ENCODE measurements around the gene SYT14.

Gene SYT14

GRCh38 chr1:210061992-210062391 is 124.0 kb downstream of the SYT14 start:
- Histone ChIP-seq H3K9ac (ENCODE audit: low read length) (no peak overlapping the region), H3K9me3 (replicated peaks; ENCODE audit: insufficient read depth, low read length) (no peaks in the 10 kb centered on the region), H3K4me1 (ENCODE audit: low read length) (no peaks in the 10 kb centered on the region), H3F3A (ENCODE audit: insufficient read depth, low read length) (no peaks in the 10 kb centered on the region), H3K36me3 (replicated peaks; ENCODE audit: insufficient read depth, low read length) (no peaks in the 10 kb centered on the region), H3K27me3 (replicated peaks; ENCODE audit: insufficient read depth, low read length) (no peaks in the 10 kb centered on the region), H2AFZ (ENCODE audit: low read length) (no peak overlapping the region), H4K20me1 (ENCODE audit: insufficient read depth, low read length) (no peaks in the 10 kb centered on the region), H3K4me2 (ENCODE audit: low read depth, low read length) (no peak overlapping the region), H3K79me2 (ENCODE audit: low read length) (no peaks in the 10 kb centered on the region), H3K27ac (ENCODE audit: low read length) (no peak overlapping the region), H3K4me3 (ENCODE audit: low read length) (no peak overlapping the region), H3K9me2 (replicated peaks; ENCODE audit: insufficient read depth, low read length) (no peaks in the 10 kb centered on the region)
- no peak for TF ChIP-seq EZH2 (optimal IDR thresholded peaks at IDR 0.05; ENCODE audit: low read depth, low read length)
- no peak for TF ChIP-seq EZH2phosphoT487 (IDR thresholded peaks at IDR 0.05; ENCODE audit: low read length)
- TF ChIP-seq, protein P1, sequence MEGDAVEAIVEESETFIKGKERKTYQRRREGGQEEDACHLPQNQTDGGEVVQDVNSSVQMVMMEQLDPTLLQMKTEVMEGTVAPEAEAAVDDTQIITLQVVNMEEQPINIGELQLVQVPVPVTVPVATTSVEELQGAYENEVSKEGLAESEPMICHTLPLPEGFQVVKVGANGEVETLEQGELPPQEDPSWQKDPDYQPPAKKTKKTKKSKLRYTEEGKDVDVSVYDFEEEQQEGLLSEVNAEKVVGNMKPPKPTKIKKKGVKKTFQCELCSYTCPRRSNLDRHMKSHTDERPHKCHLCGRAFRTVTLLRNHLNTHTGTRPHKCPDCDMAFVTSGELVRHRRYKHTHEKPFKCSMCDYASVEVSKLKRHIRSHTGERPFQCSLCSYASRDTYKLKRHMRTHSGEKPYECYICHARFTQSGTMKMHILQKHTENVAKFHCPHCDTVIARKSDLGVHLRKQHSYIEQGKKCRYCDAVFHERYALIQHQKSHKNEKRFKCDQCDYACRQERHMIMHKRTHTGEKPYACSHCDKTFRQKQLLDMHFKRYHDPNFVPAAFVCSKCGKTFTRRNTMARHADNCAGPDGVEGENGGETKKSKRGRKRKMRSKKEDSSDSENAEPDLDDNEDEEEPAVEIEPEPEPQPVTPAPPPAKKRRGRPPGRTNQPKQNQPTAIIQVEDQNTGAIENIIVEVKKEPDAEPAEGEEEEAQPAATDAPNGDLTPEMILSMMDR (IDR thresholded peaks at IDR 0.05; ENCODE audit: low read length), result no peak
- DNase-seq, result no peak

DNA sequence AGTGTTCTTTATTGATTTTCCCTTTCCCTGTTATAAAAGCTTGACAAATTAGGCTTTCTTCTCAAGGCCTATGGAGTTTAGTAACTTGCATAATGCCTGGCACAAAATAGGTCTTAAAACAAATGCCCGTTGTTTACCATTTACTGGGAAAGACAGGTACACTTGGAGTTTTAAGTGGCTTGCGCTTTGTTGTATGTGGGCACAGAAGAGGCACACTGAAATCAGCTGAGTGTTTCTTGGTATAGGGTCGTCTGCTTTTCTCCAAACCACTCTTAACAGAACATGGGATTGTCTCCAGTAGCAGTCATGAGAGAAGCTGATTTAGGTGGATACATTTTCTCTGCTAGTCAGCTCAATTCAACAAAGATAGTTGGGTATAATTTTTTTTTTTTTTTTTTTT is 132.5 kb downstream of the SYT14 start:
- no peaks in the 10 kb centered on the region for H3K9me2 ChIP-seq (replicated peaks; ENCODE audit: insufficient read depth, low read length)
- no peaks in the 10 kb centered on the region for H3K4me1 ChIP-seq (ENCODE audit: low read length)
- no peak overlapping the region for H3K4me2 ChIP-seq (ENCODE audit: low read depth, low read length)
- H3K9ac ChIP-seq (ENCODE audit: low read length), result no peak overlapping the region
- no peaks in the 10 kb centered on the region for H3F3A ChIP-seq (ENCODE audit: insufficient read depth, low read length)
- H3K79me2 ChIP-seq (ENCODE audit: low read length), result no peaks in the 10 kb centered on the region
- TF ChIP-seq EZH2 (optimal IDR thresholded peaks at IDR 0.05; ENCODE audit: low read depth, low read length) (no peak), EZH2phosphoT487 (IDR thresholded peaks at IDR 0.05; ENCODE audit: low read length) (no peak)
- TF ChIP-seq, protein P1 (IDR thresholded peaks at IDR 0.05; ENCODE audit: low read length), result no peak
- no peak overlapping the region for H3K27ac ChIP-seq (ENCODE audit: low read length)
- no peaks in the 10 kb centered on the region for H3K27me3 ChIP-seq (replicated peaks; ENCODE audit: insufficient read depth, low read length)
- H4K20me1 ChIP-seq (ENCODE audit: insufficient read depth, low read length), result no peaks in the 10 kb centered on the region
- no peaks in the 10 kb centered on the region for H3K9me3 ChIP-seq (replicated peaks; ENCODE audit: insufficient read depth, low read length)
- DNase-seq, result no peak
- no peak overlapping the region for H3K4me3 ChIP-seq (ENCODE audit: low read length)
- no peak overlapping the region for H2AFZ ChIP-seq (ENCODE audit: low read length)
- H3K36me3 ChIP-seq (replicated peaks; ENCODE audit: insufficient read depth, low read length), result no peaks in the 10 kb centered on the region

DNA sequence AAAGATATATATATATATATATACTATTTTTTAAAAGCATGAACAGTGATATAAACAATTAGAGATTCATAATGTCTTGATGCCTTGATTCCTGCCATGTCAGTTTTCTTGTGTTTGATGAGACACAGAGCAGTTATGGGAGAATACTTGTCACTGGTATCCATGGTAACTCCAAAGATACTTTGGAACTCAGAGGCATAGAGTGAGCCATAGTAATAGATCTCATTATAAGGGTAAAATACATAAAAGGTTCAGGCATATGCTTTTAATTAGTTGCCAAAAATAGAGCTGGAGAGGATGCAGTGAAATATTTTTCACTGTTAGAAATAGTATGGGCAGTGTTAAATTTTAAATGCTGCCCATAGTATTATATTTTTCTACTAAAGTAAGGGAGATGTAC is 134.1 kb downstream of the SYT14 start:
- Histone ChIP-seq H3K9me3 (replicated peaks; ENCODE audit: insufficient read depth, low read length) (no peaks in the 10 kb centered on the region), H4K20me1 (ENCODE audit: insufficient read depth, low read length) (no peaks in the 10 kb centered on the region), H3K9ac (ENCODE audit: low read length) (no peak overlapping the region), H2AFZ (ENCODE audit: low read length) (no peak overlapping the region), H3K9me2 (replicated peaks; ENCODE audit: insufficient read depth, low read length) (no peaks in the 10 kb centered on the region), H3F3A (ENCODE audit: insufficient read depth, low read length) (no peaks in the 10 kb centered on the region), H3K27me3 (replicated peaks; ENCODE audit: insufficient read depth, low read length) (no peaks in the 10 kb centered on the region), H3K4me1 (ENCODE audit: low read length) (no peaks in the 10 kb centered on the region), H3K36me3 (replicated peaks; ENCODE audit: insufficient read depth, low read length) (no peaks in the 10 kb centered on the region), H3K27ac (ENCODE audit: low read length) (no peak overlapping the region), H3K4me3 (ENCODE audit: low read length) (no peak overlapping the region), H3K79me2 (ENCODE audit: low read length) (no peaks in the 10 kb centered on the region), H3K4me2 (ENCODE audit: low read depth, low read length) (no peak overlapping the region)
- TF ChIP-seq EZH2 (optimal IDR thresholded peaks at IDR 0.05; ENCODE audit: low read depth, low read length), result no peak
- TF ChIP-seq, protein P1 (IDR thresholded peaks at IDR 0.05; ENCODE audit: low read length), result no peak
- no peak for TF ChIP-seq EZH2phosphoT487 (IDR thresholded peaks at IDR 0.05; ENCODE audit: low read length)
- no peak for DNase-seq
